GM18861 (cell line): ENCODE measurements around the gene WDFY4.

Source experiments
- ATAC-seq: cut with Tn5 transposase; IDR thresholded peaks from one replicate; pipeline ENCODE4 v1.9.1; 2021; ENCODE audit not compliant: unreplicated experiment

WDFY4 gene

DNA sequence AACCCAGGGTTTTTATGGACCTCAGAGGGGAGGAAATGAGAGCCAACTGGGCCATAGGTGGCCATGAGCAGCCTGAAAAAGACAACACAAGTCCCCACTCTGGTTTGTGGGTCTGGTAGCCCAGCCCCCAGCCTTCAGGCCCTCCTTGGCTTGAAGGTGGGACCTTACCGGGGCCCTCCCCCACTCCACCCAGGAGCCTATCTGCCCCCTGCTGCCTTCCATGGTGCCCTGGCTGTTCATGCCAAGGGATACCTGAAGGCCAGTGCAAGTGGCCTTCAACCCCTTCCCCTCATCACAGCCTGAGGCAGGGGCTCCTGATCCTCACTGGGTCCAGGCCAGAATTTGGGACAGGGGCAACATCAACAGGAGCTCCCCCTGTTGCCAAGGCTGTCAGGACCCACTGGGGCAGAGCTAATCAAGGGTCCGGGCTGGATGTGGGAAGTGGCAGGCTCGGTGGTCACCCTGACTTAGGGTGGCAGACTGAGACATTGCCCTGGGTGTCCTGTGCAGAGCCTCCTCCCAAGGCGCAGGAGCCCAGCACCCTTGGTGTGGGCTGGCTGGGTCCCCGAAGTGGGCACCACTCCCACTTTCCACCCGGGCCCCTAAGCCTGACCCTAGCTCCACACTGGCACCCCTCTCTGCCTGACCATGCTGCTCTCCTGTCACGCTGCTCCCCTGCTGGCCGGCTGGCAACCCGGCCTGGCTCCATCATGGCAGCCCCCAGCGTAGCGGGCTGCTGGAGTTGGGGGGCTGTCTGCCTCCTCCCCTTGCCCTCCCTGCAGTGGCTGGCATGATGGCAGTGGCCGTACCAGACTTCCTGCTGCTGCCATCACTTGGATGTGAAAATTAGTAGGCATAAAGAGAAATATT, 6.4 kb downstream of the WDFY4 start:
- ATAC-seq, result no peak

DNA sequence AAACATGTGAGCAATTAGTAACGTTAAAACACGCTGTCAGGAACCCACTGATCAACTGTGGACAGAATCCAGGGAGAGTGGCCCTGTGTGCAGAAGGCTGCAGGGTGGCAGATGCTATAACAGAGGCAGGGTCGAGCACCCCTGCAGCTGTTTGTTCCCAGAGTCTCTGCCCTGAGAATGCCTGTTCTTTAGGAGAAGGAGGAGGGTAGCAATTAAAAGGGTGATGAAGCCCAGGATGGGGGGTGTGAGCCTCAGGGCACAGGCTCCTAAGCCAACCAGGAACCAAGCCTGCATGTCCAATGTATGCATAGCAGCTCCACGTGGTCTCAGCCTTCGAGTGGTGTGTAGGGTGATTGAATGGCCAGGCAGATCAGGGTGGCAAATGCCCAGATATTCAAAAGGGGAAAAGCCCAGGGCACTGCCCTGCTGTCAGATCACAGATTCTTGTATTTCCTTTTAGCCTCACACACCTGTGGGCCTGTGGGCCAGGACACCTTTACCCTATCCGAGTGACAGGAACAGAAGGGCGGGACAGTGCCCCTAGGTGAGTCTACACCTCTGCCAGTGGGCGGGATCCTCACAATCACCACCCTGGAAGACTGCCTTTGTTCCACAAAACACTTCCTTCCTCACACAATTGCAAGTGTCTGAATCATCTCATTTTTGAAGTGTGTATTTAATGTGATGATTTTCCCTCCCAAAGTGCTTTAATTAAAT, 7.3 kb downstream of the WDFY4 start:
- no peak for ATAC-seq

DNA sequence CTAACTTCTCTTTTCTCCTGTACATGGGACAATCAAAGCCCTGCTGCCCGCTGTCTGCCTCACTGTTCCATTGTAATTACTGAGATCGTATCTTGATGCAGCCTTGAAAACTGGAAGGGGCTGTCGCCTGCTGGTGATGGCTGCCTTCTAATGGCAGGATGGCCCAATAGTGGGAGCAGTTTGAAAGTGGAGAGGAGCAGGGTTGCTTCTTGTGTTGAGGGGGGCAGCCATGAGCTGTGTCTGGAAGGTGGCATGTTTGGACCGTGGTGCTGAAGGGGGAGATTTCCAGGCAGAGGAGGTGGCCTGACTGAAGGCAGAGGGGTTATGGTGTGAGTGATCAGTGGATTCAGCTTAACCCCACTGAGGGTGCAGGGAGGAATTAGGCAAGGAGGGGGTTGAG, 8.1 kb downstream of the WDFY4 start:
- ATAC-seq, result no peak

DNA sequence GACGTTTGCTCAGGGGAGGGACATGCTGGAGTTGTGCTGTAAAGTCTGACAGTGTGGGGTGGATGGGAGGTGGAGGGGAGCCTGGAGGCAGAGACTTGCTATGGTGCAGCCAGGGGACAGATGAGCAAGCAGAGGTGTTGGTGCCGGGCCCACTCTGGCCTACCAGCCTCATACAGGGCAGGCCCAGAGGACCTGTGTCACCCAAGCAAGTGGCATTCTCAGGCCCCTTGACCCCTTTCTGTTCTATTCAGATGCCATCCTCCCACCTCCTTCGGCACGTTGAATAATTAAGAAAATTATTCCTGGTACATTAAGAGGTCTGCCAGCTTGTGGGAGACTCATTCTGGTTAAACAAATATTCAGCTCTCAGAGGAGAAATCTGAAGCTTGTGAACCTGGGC, 8.5 kb downstream of the WDFY4 start:
- ATAC-seq, result no peak

DNA sequence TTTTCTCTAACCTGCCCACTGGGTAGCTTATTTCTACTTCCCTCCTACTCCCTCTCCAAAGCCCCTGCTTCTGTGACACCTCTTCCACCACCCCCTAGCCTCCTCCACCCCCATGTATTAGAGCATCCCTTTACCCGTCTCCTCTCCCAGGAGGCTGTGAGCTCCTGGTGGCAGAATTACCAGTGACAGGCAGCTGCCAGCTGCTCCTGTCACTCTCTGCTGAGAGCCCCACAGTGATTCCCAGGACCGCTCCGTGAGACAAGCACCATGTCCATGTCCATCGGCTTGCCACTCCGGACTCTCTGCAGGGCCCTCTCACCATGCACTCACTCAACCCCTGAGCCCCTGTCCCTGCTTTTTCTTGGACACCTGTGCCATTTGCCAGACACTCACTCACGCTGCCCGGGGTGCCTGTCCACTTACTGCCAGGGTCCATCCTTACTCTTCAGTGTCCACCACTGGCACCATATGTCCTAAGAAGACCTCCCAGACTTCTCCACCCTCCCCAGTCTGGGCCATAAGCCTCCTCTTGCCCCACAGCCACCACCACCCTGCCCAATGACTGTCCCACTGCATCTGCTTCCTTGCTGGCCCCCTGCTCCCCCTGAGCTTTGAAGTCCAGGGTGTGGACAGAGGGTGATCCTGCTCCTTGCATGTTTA, 9.8 kb downstream of the WDFY4 start:
- no peak for ATAC-seq

DNA sequence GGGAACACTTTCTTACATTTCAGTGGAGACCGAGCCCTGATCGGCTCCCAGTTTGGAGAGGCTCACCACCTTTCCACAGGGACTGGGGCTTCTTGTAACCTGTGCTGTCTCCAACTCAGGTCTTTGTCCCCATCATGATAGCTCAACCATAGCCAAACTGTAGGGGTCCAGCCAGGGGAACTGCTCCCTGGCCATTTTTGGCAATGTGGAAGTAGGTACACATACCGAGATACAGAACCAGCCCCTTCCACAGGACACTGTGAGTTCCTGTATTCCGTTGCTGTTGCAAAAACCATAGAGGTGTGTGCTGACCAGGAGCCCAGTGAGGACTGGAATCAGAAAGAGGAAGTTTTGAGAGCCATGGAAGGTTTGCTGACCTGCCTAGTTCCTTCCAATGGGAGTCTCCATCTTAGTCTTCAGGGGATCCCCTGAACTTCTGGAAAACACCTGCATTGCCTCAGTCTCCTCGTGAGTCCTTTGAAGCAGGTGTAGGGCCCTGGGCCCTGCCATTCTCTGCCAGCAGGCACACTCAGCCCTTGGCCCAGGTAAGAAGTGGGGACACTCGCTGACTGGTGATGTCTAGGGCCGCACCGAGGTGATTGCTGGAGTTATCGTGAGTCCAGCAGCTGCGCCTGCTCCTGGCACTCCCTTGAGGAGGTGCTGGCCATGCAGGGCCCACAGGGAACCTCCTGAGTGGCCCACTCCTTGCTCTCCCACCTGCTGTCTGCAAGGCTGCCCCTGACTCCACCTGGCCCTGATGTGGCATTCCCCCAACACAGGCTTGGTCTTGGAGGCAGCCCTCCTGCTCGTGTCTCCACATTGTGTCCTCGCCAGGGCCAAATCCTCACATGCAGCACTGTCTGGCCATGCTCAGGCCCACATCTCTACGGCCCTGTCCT, 11.2 kb downstream of the WDFY4 start:
- ATAC-seq, result no peak

DNA sequence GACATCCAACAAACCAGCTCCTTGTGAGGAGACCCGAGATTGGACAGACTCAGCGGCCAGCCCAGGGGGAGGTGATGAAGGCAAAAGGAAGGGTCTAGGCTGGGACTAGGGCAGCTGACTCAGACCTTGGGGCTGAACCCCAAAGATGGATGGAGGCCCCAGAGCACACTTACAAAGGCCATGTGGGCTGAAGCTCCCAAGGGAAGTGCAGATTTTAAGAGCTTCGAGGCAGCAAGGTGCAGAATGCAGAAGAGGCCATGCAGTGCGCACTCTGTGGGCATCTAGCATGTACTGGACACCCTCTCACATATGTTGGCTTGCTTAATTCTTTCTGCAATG, 11.8 kb downstream of the WDFY4 start:
- no peak for ATAC-seq

DNA sequence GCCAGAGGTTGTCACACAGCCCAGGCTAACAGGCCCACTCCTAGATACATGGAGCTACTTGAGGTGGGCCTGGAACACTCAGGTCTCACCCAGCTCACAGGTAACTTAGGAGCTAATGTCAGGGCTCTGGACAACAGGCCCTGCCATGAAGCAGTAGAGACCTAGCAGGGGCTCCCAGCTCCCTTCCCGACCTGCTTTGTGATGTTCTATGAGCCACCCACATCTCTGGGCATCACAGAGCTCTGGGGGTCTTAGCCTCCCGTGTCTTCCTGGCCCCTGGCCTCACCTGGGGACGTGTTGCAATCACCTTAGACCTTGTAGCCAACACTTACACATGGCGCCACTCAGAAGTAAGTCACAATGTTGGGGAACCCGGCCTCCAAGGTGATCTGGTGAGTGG, 12.4 kb downstream of the WDFY4 start:
- no peak for ATAC-seq

DNA sequence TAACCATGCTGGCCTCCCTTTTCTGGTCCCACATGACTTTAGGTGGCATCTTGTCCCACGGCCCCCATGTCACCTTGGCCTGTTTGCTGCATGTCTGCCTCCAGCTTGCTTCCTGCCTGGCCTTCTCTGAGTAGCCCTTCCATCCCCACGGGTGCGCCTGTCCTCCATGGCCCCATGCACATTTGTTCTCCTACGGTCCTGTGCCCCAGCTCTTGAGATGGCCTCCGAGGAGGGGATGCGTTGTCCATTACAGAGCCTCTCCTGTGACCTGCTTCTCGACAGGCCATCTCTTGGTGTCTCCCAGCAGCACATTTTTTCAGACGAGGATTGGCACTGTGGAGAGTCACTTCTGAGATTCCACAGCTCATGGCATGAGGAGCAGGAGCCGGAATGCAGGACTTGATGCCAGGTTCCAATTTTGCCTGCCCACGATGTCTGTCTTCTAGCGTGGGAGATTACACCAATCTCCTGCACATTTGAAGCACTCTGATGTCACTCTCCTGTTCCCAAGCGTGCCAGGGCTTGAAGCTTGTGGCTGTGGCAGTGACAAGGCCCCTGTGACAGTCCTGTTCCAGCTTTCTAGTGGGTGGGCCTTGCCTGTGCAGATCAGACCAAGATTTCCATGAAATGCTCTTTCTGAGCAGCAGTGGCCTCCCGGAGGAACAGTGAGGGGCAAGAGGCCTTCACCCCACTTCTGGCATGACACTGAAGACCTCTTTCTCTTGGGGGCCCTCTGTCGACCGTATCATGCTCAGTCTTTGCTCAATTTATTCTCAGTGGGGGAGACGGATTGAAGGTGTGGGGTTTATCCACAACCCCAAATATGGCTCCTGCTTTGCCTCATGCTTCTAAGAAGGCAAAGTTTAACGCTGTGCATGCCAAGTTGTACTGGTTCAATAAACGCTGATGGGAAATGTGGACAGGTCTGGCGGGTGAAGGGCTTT, 13.4 kb downstream of the WDFY4 start:
- ATAC-seq, result no peak

DNA sequence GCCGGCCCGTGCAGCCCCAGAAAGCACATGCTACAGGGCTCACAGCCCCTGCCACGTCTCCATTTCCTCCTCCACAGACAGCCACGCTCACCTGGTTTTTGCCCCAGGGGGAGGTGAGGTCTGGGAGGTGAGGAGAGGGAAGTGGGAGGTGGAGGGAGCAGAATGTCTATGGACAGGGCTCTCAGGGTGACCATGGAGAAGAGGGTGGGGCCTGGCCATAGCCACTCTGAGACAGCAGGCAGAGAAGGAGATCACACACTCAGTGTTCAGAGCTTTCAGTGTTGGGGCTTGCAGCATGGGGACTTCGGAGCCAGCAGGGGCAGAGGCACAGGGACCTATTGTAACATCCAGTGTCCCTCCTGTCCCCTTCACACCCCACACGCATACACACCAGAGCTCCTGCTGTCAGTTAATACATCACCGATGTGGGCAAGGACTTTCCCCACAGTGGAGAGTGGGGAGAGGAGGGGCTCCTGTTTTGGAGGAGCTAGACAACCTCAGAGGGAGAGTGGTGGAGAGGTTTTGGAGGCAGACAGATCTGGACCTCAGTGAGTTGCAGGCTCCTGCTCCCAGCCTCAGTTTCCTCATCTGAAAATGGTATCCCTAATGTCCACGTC, 14.4 kb downstream of the WDFY4 start:
- ATAC-seq, result no peak

DNA sequence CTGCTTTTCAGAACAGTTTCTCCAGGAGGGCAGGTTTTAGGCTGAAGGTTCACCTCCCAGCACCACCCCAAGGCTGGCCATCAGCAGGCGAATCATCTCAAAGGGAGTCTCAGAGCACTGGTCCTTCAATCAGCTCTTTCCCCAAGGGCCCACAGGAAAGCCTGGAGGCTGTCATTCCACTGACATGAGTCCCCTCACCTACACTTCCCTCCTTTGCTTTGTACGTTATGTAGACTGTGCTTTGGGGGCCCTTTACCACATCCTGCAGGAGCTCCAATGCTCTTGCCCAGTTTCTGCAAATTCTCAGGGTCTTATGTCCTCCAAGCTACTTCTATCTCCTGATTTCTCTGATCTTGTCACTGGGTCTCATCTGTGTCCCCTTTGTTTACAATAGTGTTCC, 15.4 kb downstream of the WDFY4 start:
- no peak for ATAC-seq

DNA sequence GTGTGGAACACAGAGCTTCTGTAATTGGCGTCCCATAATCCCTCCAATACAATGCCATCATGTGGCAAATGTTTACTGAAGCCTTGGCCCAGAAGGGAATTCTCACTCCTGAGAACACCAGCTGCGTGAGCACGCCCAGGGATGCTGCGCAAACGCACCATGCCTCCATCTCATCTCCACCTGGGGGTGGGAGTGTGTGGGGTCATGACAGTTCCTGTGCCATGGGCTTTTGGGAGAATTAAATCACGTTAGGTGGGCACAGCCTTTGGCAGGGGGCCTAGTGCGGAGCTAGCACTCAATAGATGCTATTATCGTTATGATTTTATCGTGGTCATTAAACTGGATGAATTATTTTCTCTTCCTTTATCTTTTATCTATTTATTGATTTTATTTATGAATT, 15.8 kb downstream of the WDFY4 start:
- no peak for ATAC-seq

DNA sequence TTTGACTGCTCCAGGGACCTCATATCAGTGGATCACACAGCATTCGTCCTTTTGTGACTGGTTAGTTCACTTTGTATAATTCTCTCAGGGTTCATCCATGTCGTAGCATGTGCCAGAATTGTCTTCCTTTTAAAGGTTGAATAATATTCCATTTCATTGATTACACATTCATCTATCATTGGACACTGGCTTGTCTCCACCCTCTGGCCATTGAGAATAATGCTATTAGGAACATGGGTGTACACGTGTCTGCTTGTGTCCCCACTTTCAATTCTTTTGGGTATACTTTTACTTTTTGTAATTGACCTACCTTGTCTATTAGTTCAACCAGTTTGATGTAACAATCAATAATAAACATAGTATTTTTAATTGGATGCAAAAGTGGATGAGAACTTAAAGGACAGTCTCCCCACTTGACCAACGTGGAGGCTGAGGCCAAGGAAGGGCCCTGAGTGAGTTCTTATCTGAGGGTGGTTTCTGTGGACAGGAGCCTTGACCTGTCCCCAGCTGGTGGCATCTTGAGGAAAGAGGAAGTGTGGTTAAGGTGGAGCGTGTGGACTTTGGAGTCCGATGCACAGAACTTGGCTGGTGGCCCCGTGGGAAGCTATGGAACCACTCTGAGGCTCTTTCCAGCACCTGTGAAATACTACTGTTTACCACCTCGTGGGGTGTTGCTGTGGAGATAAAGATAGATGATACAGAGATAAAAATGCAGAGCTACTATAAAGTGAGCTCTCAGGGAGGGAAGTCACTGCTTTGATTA, 16.6 kb downstream of the WDFY4 start:
- no peak for ATAC-seq

DNA sequence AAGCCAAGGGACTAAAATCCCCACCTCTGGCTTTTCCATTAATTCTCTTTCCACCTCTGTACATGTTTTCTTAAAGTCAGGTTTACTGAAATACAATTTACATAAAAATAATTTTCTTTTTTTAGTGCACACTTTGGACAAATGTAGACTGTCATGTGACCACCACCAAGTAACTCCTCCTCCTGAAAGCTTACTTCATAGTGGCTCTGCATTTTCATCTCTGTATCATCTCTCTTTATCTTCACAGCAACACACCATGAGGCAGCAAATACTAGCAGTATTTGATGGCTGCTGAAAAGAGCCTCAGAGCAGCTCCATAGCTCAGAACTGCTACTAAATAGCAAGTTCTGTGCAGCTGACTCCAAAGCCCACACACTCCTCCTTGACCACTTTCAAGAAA, 17.3 kb downstream of the WDFY4 start:
- ATAC-seq, result no peak

DNA sequence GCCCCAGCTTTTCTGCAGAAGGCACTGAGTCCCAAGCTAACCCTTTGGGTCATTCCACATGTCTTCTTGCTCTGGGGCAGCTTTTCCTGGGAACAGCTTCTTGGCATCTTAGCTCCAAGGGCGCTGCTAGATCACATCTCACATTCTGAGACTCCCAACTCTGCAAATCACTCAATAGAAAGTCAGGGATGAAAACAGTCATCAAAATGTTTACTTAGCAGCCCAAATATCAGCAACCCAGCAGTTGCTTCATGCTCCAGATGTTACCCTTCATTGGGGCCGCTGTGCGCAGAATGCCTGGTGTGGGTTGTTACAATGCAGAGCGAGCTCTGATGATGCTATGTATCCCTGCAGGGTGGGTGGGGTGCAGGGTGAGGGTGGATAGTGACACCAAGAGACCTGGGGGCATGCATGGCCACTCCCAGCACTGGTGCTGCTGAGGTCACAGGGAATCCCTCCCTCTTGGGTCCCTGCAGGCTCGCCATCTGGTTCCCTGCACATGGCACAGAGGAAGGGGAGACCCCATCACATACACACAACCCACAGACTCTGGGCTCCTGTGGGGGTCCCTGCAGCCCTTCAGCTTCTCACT, 19.0 kb downstream of the WDFY4 start:
- no peak for ATAC-seq

DNA sequence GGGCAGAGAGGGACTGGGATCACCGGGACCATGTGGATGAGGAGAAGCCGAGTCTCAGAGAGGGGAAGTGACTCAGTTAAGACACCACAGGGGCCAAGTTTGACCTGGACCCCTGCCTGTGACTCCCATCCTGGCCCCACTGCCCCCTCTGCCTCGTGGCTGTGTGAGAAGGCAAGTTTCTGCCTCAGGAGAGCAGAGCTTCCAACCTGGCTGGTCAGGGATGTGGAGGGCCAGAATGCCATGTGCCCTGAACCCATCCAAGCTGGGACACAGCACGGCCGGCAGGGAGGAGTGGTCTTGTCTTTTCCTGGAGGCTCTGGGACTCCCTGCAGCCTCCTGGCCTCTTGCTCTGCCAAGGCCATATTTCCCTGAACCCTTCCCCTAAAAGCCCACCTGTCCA, 19.5 kb downstream of the WDFY4 start:
- no peak for ATAC-seq

DNA sequence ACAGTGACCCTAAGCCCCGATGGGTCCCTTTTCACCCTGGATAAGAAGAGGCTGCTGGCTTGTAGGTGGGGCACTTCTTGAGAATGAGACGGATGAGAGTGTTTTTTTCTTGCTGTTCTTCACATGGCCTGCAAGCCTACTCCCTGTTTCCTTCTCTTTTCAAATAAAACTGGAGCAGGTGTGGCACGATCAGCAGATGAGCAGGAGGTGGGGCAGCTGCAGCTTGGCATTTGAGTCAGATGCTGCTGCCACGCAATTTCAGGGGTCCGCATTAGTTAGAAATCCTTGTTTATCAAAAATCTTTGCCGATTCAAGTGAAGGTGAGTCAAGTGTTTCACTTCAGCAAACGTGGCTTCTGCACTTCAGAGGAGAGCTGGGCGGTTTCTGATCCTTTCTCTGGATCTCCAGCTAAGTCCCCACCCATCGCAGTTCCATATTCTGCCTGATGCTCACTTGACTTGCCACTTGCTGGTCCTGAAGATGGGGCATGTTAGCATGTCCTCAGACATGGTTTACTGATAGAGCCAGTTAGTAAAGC, 20.8 kb downstream of the WDFY4 start:
- ATAC-seq, result no peak

DNA sequence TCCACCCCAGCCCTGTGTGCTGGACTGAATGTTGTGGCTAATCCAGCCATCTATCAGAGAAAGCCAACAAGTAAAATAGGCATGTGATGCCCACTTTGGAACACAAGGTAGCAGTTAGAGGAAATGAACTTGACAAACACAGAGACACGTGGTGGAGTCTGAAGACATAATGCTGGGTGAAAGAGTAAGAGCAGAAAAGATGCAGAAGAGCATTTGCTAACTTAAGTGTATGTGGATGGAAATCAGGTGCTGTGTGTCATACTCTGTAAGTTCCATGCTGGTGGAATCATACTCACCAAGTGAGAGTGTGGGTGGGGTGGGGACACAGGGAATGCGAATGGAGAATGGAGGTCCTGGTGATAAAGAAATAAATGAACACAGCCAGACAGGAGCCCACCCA, 22.8 kb downstream of the WDFY4 start:
- ATAC-seq, result no peak
